Tibial nerve (tissue), 4 donors: ENCODE data around the gene TUBA1B. TPM values are rescaled to one million over a fixed set of nuclear protein-coding genes. Genes with fewer than 3 reads are reported as not detected.

Source experiments
- DNase-seq, 2 donors: peaks; one replicate each; pipeline ENCODE4 v3.0.0-alpha.2; 2019; ENCODE audit warnings: low spot score in 2 of 2
- H3K27ac ChIP-seq, 4 donors: fragments of 200-600 bp; sonication (generic) in 3 of 4; one replicate each; pipeline ENCODE4 v1.5.1; 2017 to 2019; ENCODE audit warnings: mild to moderate bottlenecking in 1 of 4
- H3K27me3 ChIP-seq, 2 donors: fragments of 200-600 bp; sonication (generic) in 1 of 2; one replicate each; pipeline versions ENCODE4 v1.5.1 to v1.6.0; 2017 to 2019
- H3K36me3 ChIP-seq, 3 donors: fragments of 200-600 bp; sonication (generic); one replicate each; pipeline ENCODE4 v1.5.1; 2018 to 2019
- H3K4me1 ChIP-seq, 4 donors: fragments of 200-600 bp; sonication (generic) in 3 of 4; one replicate each; pipeline ENCODE4 v1.5.1; 2017 to 2019
- H3K4me3 ChIP-seq, 4 donors: fragments of 200-600 bp; sonication (generic) in 3 of 4; one replicate each; pipeline ENCODE4 v1.5.1; 2017 to 2019; ENCODE audit warnings: mild to moderate bottlenecking in 1 of 4, moderate library complexity in 1 of 4
- H3K9me3 ChIP-seq, 4 donors: fragments of 200-600 bp; sonication (generic) in 3 of 4; one replicate each; pipeline ENCODE4 v1.5.1; 2017 to 2019
- EP300 ChIP-seq, 2 donors: sonication (generic); formaldehyde crosslinking; IDR thresholded peaks; one replicate each; pipeline ENCODE4 v1.6.1; 2017; ENCODE audit warnings: antibody characterized with exemption in 2 of 2, mild to moderate bottlenecking in 1 of 2
- POLR2A ChIP-seq, 2 donors: fragments of 450-650 bp; IDR thresholded peaks; one replicate each; pipeline ENCODE4 v1.6.1; 2017; ENCODE audit warnings: antibody characterized with exemption in 2 of 2, mild to moderate bottlenecking in 2 of 2, moderate library complexity in 2 of 2
- WGBS, 2 donors: methylation state at CpG; one replicate each; pipeline ENCODE4 v1.1.5; 2018; 5-methylcytosine and 5-hydroxymethylcytosine counted together
- small RNA-seq: library from RNA; depleted of rRNA; stranded (forward); fragments of <200 nt; gene quantifications from one replicate; pipeline ENCODE3, GENCODE V24; 2016
- total RNA-seq, 4 donors: library from RNA; depleted of rRNA; stranded (reverse); fragments of >200 nt; gene quantifications; one replicate each; pipeline ENCODE4 v1.1.0, GENCODE V29; 2016
- TF ChIP-seq, protein P1 (sequence below), 5 experiments: fragments of 200-600 bp in 3 of 5; fragments of 450-650 bp in 2 of 5; sonication (generic) in 3 of 5; IDR thresholded peaks; one replicate each; pipeline ENCODE4 v1.5.1; 2016 to 2019; ENCODE audit warnings: antibody characterized with exemption in 5 of 5, mild to moderate bottlenecking in 3 of 5, moderate library complexity in 2 of 5

Gene TUBA1B
- total RNA-seq, 4 donors from 2014 or later = 516 to 967 (median 709) TPM

DNA sequence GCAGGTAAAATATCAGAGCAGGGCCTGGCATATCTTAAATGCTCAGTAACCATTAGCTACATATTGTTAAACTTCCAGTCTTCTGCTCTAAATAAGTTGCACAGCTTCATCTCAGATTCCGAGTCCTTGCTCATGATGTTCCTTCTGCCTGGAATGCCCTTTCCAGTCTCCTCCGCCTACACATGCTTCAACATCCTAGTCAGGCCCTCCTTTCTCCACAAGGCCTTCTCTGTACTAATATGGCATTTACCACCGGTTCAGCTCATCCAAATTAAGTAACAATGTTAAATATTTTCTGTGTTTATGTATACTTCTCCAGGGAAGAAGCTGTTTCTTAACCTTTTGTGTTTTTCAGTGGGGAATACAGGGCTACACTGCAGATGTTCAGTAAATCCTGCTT, 45.1 kb downstream of the TUBA1B start:
- 37 to 38% methylated on average over 3 of the region's 3 CpGs for WGBS, 2 donors
- no peak for DNase-seq
- Histone ChIP-seq H3K27ac (peak overlapping the region in 2 of 4 donors; percentile 91 to 94), H3K36me3 (no peaks in the 10 kb centered on the region), H3K4me1 (peaks cover 3 to 53% (median 31%) of the 10 kb centered on the region in 4 donors), H3K27me3 (peaks cover 0 to 21% of the 10 kb centered on the region in 2 donors), H3K9me3 (no peaks in the 10 kb centered on the region), H3K4me3 (no peak overlapping the region)
- TF ChIP-seq, protein P1, sequence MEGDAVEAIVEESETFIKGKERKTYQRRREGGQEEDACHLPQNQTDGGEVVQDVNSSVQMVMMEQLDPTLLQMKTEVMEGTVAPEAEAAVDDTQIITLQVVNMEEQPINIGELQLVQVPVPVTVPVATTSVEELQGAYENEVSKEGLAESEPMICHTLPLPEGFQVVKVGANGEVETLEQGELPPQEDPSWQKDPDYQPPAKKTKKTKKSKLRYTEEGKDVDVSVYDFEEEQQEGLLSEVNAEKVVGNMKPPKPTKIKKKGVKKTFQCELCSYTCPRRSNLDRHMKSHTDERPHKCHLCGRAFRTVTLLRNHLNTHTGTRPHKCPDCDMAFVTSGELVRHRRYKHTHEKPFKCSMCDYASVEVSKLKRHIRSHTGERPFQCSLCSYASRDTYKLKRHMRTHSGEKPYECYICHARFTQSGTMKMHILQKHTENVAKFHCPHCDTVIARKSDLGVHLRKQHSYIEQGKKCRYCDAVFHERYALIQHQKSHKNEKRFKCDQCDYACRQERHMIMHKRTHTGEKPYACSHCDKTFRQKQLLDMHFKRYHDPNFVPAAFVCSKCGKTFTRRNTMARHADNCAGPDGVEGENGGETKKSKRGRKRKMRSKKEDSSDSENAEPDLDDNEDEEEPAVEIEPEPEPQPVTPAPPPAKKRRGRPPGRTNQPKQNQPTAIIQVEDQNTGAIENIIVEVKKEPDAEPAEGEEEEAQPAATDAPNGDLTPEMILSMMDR (IDR thresholded peaks at IDR 0.05) = no peak
- peak in 1 of 2 donors; percentile 41 for TF ChIP-seq EP300 (IDR thresholded peaks at IDR 0.05)
- no peak for TF ChIP-seq POLR2A (IDR thresholded peaks at IDR 0.05)

DNA sequence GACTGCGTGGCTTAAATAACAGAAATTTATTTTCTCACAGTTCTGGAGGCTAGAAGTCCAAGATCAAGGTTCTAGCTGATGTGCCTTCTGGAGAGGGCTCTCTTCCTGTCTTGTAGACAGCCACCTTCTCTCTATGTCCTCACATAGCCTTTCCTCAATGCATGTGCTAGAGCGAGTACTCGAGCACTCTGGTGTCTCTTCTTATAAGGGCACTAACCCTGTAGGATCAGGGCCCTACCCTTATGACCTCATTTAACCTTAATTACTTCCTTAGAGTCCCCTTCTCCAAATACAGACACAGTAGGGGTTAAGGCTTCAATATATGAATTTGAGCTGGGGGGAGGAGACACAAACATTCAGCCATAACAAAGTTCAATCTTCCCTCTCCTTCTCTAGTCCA, 46.8 kb downstream of the TUBA1B start:
- TF ChIP-seq EP300 (IDR thresholded peaks at IDR 0.05) (no peak), POLR2A (IDR thresholded peaks at IDR 0.05) (no peak)
- TF ChIP-seq, protein P1 (IDR thresholded peaks at IDR 0.05) = no peak
- no peak overlapping the region for H3K4me3 ChIP-seq
- no peak for DNase-seq
- 94 to 98% methylated on average over 3 of the region's 3 CpGs for WGBS, 2 donors
- H3K9me3 ChIP-seq = no peaks in the 10 kb centered on the region
- peaks cover 0 to 8% of the 10 kb centered on the region in 2 donors for H3K27me3 ChIP-seq
- H3K4me1 ChIP-seq = peaks cover 3 to 36% (median 14%) of the 10 kb centered on the region in 4 donors
- H3K27ac ChIP-seq = peak overlapping the region in 2 of 4 donors; percentile 39 to 91
- no peaks in the 10 kb centered on the region for H3K36me3 ChIP-seq

- no peak for DNase-seq
- 55 to 58% methylated on average over 1 of the region's 1 CpG for WGBS, 2 donors
- H3K27me3 ChIP-seq = no peaks in the 10 kb centered on the region
Measured at GRCh38 chr12:49079793-49080192, 51.4 kb downstream of the TUBA1B start.

More at GRCh38 chr12:49079793-49080192, 51.4 kb downstream of the TUBA1B start:
- TF ChIP-seq POLR2A (IDR thresholded peaks at IDR 0.05) (no peak), EP300 (IDR thresholded peaks at IDR 0.05) (no peak)
- TF ChIP-seq, protein P1 (IDR thresholded peaks at IDR 0.05) = no peak
- no peaks in the 10 kb centered on the region for H3K4me1 ChIP-seq
- H3K27ac ChIP-seq = no peak overlapping the region
- H3K9me3 ChIP-seq = no peaks in the 10 kb centered on the region
- no peaks in the 10 kb centered on the region for H3K36me3 ChIP-seq
- no peak overlapping the region for H3K4me3 ChIP-seq

Small RNA genes within 50 kb of the gene (small RNA-seq; reads per million reads assigned to genes)
- gene RF00019 = not detected

Other genes starting within 250 kb of the TUBA1B start
- gene FKBP11, start 205.9 kb downstream of the TUBA1B start, total RNA-seq = 10 to 100 TPM in 2 of 4 donors, 1 to 10 TPM in 2; 6.1 to 13.6 (median 10.7) TPM
- 10 to 100 TPM; 45.3 to 55.2 (median 49.3) TPM for gene ARF3, start 173.9 kb downstream of the TUBA1B start, total RNA-seq
- 10 to 100 TPM in 1 of 4 donors, 1 to 10 TPM in 2, under 1 TPM in 1; 0.60 to 11.0 (median 3.6) TPM for gene WNT10B, start 159.7 kb downstream of the TUBA1B start, total RNA-seq
- not detected for gene WNT1, start 153.1 kb downstream of the TUBA1B start, total RNA-seq
- not detected for gene DDN, start 132.0 kb downstream of the TUBA1B start, total RNA-seq
- 10 to 100 TPM; 40.6 to 60.7 (median 46.1) TPM for gene PRKAG1, start 112.6 kb downstream of the TUBA1B start, total RNA-seq
- gene KMT2D, start 70.6 kb downstream of the TUBA1B start, total RNA-seq = 100 to 1,000 TPM in 1 of 4 donors, 10 to 100 TPM in 3; 53.5 to 102 (median 76.9) TPM
- 1 to 10 TPM in 2 of 4 donors, not detected in 2; 1.1 to 4.3 TPM for gene RHEBL1, start 61.4 kb downstream of the TUBA1B start, total RNA-seq
- gene DHH, start 36.6 kb downstream of the TUBA1B start, total RNA-seq = 10 to 100 TPM; 55.5 to 94.7 (median 60.1) TPM
- 10 to 100 TPM; 50.3 to 97.5 (median 73.0) TPM for gene LMBR1L, start 20.5 kb downstream of the TUBA1B start, total RNA-seq
- gene TUBA1A, start 57.7 kb upstream of the TUBA1B start, total RNA-seq = 100 to 1,000 TPM; 264 to 402 (median 307) TPM
- gene TUBA1C, start 133.7 kb upstream of the TUBA1B start, total RNA-seq = 100 to 1,000 TPM in 1 of 4 donors, 10 to 100 TPM in 3; 45.5 to 142 (median 55.1) TPM
- under 1 TPM in 3 of 4 donors, not detected in 1; 0.20 to 0.84 (median 0.22) TPM for gene PRPH, start 163.8 kb upstream of the TUBA1B start, total RNA-seq
- 1 to 10 TPM in 2 of 4 donors, under 1 TPM in 1, not detected in 1; 0.30 to 6.5 (median 3.1) TPM for gene TROAP, start 191.9 kb upstream of the TUBA1B start, total RNA-seq
- not detected for gene C1QL4, start 205.8 kb upstream of the TUBA1B start, total RNA-seq
- not detected for gene DNAJC22, start 215.5 kb upstream of the TUBA1B start, total RNA-seq
- gene SPATS2, start 236.1 kb upstream of the TUBA1B start, total RNA-seq = 10 to 100 TPM in 2 of 4 donors, 1 to 10 TPM in 2; 5.9 to 14.7 (median 9.8) TPM